ENCODE data around the gene NEO1. TPM values are rescaled to one million over a fixed set of nuclear protein-coding genes. Genes with fewer than 3 reads are reported as not detected.
A peak's percentile ranks its signal among the peaks of the same experiment; 100 is the strongest.

The NEO1 gene
- total RNA-seq, 1 donor: 55.4 TPM

DNA sequence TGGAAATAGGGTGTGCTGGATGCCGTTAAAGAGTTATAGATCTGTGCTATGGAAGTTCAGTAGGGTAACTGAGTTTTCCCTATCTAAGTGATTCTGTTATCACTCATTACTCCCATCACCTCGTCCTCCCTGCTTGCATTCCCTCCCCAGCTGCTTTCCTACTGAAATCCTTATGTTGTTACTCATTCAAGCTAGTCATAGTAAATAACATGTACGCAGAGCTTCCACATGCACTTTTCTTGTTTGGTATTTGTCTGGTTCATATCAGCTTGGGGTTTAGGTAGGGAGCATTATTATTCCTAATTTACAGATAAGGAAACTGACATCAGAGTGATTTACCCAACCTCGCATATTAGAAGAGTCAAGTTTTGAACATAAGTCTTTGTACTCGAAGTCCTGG is 181.4 kb downstream of the NEO1 start:
- H3K4me3 ChIP-seq (ENCODE audit: insufficient read depth, low read length): no peak overlapping the region
- H3K27ac ChIP-seq (ENCODE audit: low read depth, low read length): no peak overlapping the region
- H3K27me3 ChIP-seq (ENCODE audit: insufficient read depth, low read length): no peaks in the 10 kb centered on the region
- no peak overlapping the region for H2AFZ ChIP-seq (ENCODE audit: low read length)
- TF ChIP-seq CTCF (IDR thresholded peaks at IDR 0.05; ENCODE audit: extremely low read depth, low read depth, low read length): no peak
- no peaks in the 10 kb centered on the region for H4K20me1 ChIP-seq (ENCODE audit: insufficient read depth, low read length)
- H3K4me2 ChIP-seq (ENCODE audit: insufficient read depth, low read length): no peak overlapping the region
- H3K4me1 ChIP-seq (ENCODE audit: insufficient read depth, low read length): peaks cover 11% of the 10 kb centered on the region
- no peaks in the 10 kb centered on the region for H3K79me2 ChIP-seq (ENCODE audit: insufficient read depth, low read length)
- no peaks in the 10 kb centered on the region for H3K9me3 ChIP-seq (ENCODE audit: low read depth, low read length)
- no peak for DNase-seq (ENCODE audit: insufficient read length, low spot score, missing footprints)
- no peaks in the 10 kb centered on the region for H3K36me3 ChIP-seq (ENCODE audit: insufficient read depth, low read length)

DNA sequence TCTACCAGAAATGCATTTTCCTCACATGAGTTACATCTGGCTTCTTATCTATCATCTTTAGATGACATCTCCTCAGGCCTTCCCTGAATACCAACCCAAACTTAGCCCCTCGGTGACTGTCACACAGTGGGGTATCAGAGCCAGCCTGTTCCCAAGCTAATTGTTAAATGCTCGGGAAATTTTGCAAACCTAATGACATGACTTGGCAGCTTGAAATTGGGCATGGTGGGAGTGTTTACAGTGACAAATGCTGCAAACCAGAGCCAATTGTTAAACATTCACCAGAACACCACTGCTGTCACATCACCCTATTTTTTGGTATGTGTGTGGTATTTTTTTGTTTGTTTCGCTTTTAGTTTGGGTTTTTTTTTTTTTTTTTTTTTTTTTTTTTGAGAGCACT is 185.6 kb downstream of the NEO1 start:
- no peaks in the 10 kb centered on the region for H4K20me1 ChIP-seq (ENCODE audit: insufficient read depth, low read length)
- no peak for TF ChIP-seq CTCF (IDR thresholded peaks at IDR 0.05; ENCODE audit: extremely low read depth, low read depth, low read length)
- DNase-seq (ENCODE audit: insufficient read length, low spot score, missing footprints): no peak

DNA sequence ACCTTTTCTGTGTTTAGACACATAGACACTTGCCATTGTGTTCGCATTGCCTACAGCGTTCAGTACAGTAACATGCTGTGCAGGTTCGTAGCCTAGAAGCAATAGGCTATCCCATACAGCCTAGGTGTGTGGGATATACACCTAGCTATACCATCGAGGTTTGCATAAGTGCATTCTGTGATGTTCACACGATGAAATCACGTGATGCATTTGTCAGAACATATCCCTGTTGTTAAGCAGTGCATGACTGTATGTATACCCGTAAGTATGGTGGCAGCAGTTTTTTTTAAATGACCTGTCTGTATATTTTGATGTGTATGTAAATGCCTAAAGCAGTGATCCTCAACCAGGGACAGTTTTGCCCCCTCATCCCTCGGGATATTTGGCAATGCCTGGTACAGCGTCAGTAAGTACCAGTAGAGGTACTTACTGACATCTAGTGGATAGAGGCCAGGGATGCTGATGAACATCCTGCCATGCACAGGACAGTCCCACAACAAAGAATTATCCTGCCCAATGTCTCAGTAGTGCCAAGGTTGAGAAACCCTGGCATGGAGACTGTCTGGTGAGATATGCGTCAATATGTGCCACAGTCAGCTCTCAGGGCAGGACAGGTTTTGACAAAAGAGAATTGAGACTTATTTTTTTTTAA is 187.4 kb downstream of the NEO1 start:
- Histone ChIP-seq H3K79me2 (ENCODE audit: insufficient read depth, low read length) (no peaks in the 10 kb centered on the region), H4K20me1 (ENCODE audit: insufficient read depth, low read length) (no peaks in the 10 kb centered on the region), H3K4me2 (ENCODE audit: insufficient read depth, low read length) (no peak overlapping the region), H3K27ac (ENCODE audit: low read depth, low read length) (no peak overlapping the region), H3K4me3 (ENCODE audit: insufficient read depth, low read length) (no peak overlapping the region), H2AFZ (ENCODE audit: low read length) (no peak overlapping the region), H3K9me3 (ENCODE audit: low read depth, low read length) (no peaks in the 10 kb centered on the region), H3K4me1 (ENCODE audit: insufficient read depth, low read length) (no peaks in the 10 kb centered on the region), H3K27me3 (ENCODE audit: insufficient read depth, low read length) (no peaks in the 10 kb centered on the region), H3K36me3 (ENCODE audit: insufficient read depth, low read length) (no peaks in the 10 kb centered on the region)
- TF ChIP-seq CTCF (IDR thresholded peaks at IDR 0.05; ENCODE audit: extremely low read depth, low read depth, low read length): peak; percentile 42
- DNase-seq (ENCODE audit: insufficient read length, low spot score, missing footprints): no peak

More for the DNA sequence above, 185.6 kb downstream of the NEO1 start:
- Histone ChIP-seq H3K4me2 (ENCODE audit: insufficient read depth, low read length) (no peak overlapping the region), H3K27me3 (ENCODE audit: insufficient read depth, low read length) (no peaks in the 10 kb centered on the region), H3K27ac (ENCODE audit: low read depth, low read length) (no peak overlapping the region), H3K79me2 (ENCODE audit: insufficient read depth, low read length) (no peaks in the 10 kb centered on the region), H3K4me3 (ENCODE audit: insufficient read depth, low read length) (no peak overlapping the region), H3K9me3 (ENCODE audit: low read depth, low read length) (no peaks in the 10 kb centered on the region), H3K36me3 (ENCODE audit: insufficient read depth, low read length) (no peaks in the 10 kb centered on the region), H3K4me1 (ENCODE audit: insufficient read depth, low read length) (no peaks in the 10 kb centered on the region), H2AFZ (ENCODE audit: low read length) (no peak overlapping the region)

DNA sequence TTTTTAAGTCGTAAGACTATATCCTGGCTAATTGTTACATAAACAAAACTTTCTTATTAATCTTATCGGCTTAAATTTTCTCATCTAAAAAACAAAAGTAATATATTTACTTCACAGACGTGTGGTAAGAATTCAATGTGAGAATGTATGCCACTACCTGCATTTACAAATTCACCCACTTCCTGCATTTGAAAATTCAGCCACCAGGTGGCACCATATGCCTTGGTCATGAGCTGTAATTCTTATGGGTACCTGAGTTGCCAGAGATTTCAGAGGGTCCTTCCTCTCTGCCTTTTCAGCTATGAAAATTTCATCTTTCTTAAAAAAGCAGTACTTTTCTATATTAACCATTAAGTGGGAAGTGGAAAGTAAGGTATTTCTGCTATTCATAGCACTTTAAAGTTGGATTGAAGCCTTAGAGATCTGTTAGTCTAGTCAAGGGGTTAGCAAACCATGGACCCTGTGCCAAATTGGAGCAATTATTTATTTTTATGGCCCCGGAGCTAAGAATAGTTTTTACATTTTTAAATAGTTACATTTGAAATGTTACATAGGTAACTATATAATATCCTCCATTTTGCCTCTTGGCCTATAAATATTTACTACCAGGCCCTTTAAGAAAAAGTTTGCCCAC is 188.7 kb downstream of the NEO1 start:
- H3K4me2 ChIP-seq (ENCODE audit: insufficient read depth, low read length): no peak overlapping the region
- no peak overlapping the region for H3K27ac ChIP-seq (ENCODE audit: low read depth, low read length)
- H3K4me3 ChIP-seq (ENCODE audit: insufficient read depth, low read length): no peak overlapping the region
- H3K4me1 ChIP-seq (ENCODE audit: insufficient read depth, low read length): no peaks in the 10 kb centered on the region
- no peaks in the 10 kb centered on the region for H3K27me3 ChIP-seq (ENCODE audit: insufficient read depth, low read length)
- no peak for DNase-seq (ENCODE audit: insufficient read length, low spot score, missing footprints)
- H3K9me3 ChIP-seq (ENCODE audit: low read depth, low read length): no peaks in the 10 kb centered on the region
- no peaks in the 10 kb centered on the region for H3K79me2 ChIP-seq (ENCODE audit: insufficient read depth, low read length)
- H3K36me3 ChIP-seq (ENCODE audit: insufficient read depth, low read length): no peaks in the 10 kb centered on the region
- no peaks in the 10 kb centered on the region for H4K20me1 ChIP-seq (ENCODE audit: insufficient read depth, low read length)
- TF ChIP-seq CTCF (IDR thresholded peaks at IDR 0.05; ENCODE audit: extremely low read depth, low read depth, low read length): peak; percentile 83
- no peak overlapping the region for H2AFZ ChIP-seq (ENCODE audit: low read length)

All from osteoblast (primary cell).